Smooth muscle cell (in vitro differentiated cells): Measurements from ENCODE around the gene RPRD1B. TPM values are rescaled to one million over a fixed set of nuclear protein-coding genes. Genes with fewer than 3 reads are reported as not detected.

Experiments
- DNase-seq: peaks from one replicate; lab custom pipeline; 2025; ENCODE audit not compliant: unreplicated experiment; lab: John Stamatoyannopoulos, UW
- H2AFZ ChIP-seq: fragments of 200-600 bp; sonication (generic); 2 replicates; pipeline ENCODE4 v1.6.0; 2016; ENCODE audit warnings: antibody characterized with exemption, low read depth, mild to moderate bottlenecking
- H3F3A ChIP-seq: fragments of 200-600 bp; sonication (generic); 2 replicates; pipeline ENCODE4 v1.6.0; 2017; ENCODE audit warnings: antibody characterized with exemption, low read depth
- H3K27ac ChIP-seq: fragments of 200-600 bp; sonication (generic); 2 replicates; pipeline ENCODE4 v1.5.1; 2016; ENCODE audit warnings: low read depth, mild to moderate bottlenecking
- H3K27me3 ChIP-seq: fragments of 200-600 bp; sonication (generic); 2 replicates; pipeline ENCODE4 v1.6.1; 2016; ENCODE audit warnings: low read depth, mild to moderate bottlenecking
- H3K36me3 ChIP-seq: fragments of 200-600 bp; sonication (generic); 2 replicates; pipeline ENCODE4 v1.5.1; 2016; ENCODE audit warnings: low read depth
- H3K4me1 ChIP-seq: fragments of 200-600 bp; sonication (generic); 2 replicates; pipeline ENCODE4 v1.5.1; 2016; ENCODE audit warnings: low read depth
- H3K4me2 ChIP-seq: fragments of 200-600 bp; sonication (generic); 2 replicates; pipeline ENCODE4 v1.6.0; 2016; ENCODE audit warnings: mild to moderate bottlenecking
- H3K4me3 ChIP-seq: fragments of 200-600 bp; sonication (generic); 2 replicates; pipeline ENCODE4 v1.5.1; 2016; ENCODE audit warnings: mild to moderate bottlenecking
- H3K79me2 ChIP-seq: fragments of 200-600 bp; sonication (generic); 2 replicates; pipeline ENCODE4 v1.6.0; 2016; ENCODE audit warnings: low read depth, mild to moderate bottlenecking
- H3K9ac ChIP-seq: fragments of 200-600 bp; sonication (generic); 2 replicates; pipeline ENCODE4 v1.6.0; 2016; ENCODE audit warnings: low read depth
- H3K9me3 ChIP-seq: fragments of 200-600 bp; sonication (generic); replicated peaks from 2 replicates; pipeline ENCODE4 v1.5.1; 2016; ENCODE audit warnings: low read depth
- H4K20me1 ChIP-seq: fragments of 200-600 bp; sonication (generic); 2 replicates; pipeline ENCODE4 v1.6.0; 2016; ENCODE audit warnings: low read depth
- WGBS: methylation state at CpG from one replicate; pipeline ENCODE4 v1.1.7; 2016; ENCODE audit warnings: low lambda C conversion rate; 5-methylcytosine and 5-hydroxymethylcytosine counted together
- polyA plus RNA-seq: library from polyadenylated mRNA; unstranded; fragments of >200 nt; fragmentation: Nextera tagmentation; extraction: Ambion mirVana; gene quantifications from 2 replicates; pipeline ENCODE4 v1.2.1, GENCODE V29; 2016
- total RNA-seq: library from RNA; depleted of rRNA; stranded (reverse); fragments of >200 nt; gene quantifications from 2 replicates; pipeline ENCODE4 v1.2.3, GENCODE V29; 2014
- TF ChIP-seq, protein P1 (sequence below): fragments of 200-600 bp; sonication (generic); IDR thresholded peaks from 2 replicates; pipeline ENCODE4 v1.5.1; 2017; ENCODE audit warnings: borderline replicate concordance, mild to moderate bottlenecking, antibody characterized with exemption; ENCODE audit not compliant: insufficient read depth, poor library complexity, severe bottlenecking

The RPRD1B gene
- total and polyA plus RNA-seq, 2 experiments from 2014 or later: 13.5 to 59.1 TPM

DNA sequence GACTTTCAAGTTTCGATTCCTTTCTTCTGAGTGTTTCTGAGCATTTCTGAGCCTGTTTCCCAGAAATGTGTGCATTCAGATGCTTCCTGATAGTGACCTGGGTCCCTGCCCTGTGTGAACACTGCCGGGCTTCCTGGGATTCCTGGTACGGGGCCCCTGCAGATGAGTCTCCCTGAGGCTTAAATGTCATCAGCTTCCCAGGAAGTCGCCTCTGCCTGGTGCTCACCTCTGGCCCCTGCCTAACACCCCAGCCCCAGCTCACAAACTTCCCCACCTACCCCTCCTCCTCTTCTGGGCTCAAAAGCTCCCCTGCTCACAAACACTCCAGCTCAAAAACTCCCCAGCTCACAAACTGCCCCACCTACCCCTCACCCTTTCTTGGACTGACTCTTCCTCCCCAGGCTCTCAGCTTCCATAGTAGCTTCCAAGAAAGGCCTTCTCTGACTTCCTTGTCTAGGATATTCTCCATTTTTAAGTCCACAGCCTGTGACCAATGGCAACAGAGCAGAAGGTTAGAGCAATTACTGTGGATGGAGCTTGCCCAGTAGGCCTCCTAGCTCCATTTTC is 89.6 kb downstream of the RPRD1B start:
- no peaks in the 10 kb centered on the region for H3K79me2 ChIP-seq
- H3K4me2 ChIP-seq: peak overlapping the region; percentile 23
- WGBS: 17% methylated on average over 3 of the region's 4 CpGs
- peak overlapping the region; percentile 13 for H3K9ac ChIP-seq
- H3K36me3 ChIP-seq: no peaks in the 10 kb centered on the region
- H2AFZ ChIP-seq: peak overlapping the region; percentile 53
- peak overlapping the region; percentile 58 for H3K27ac ChIP-seq
- no peak overlapping the region for H3K4me3 ChIP-seq
- DNase-seq: no peak
- peaks cover 19% of the 10 kb centered on the region for H3F3A ChIP-seq
- no peaks in the 10 kb centered on the region for H3K9me3 ChIP-seq
- H3K27me3 ChIP-seq: no peaks in the 10 kb centered on the region
- no peaks in the 10 kb centered on the region for H4K20me1 ChIP-seq
- TF ChIP-seq, protein P1, sequence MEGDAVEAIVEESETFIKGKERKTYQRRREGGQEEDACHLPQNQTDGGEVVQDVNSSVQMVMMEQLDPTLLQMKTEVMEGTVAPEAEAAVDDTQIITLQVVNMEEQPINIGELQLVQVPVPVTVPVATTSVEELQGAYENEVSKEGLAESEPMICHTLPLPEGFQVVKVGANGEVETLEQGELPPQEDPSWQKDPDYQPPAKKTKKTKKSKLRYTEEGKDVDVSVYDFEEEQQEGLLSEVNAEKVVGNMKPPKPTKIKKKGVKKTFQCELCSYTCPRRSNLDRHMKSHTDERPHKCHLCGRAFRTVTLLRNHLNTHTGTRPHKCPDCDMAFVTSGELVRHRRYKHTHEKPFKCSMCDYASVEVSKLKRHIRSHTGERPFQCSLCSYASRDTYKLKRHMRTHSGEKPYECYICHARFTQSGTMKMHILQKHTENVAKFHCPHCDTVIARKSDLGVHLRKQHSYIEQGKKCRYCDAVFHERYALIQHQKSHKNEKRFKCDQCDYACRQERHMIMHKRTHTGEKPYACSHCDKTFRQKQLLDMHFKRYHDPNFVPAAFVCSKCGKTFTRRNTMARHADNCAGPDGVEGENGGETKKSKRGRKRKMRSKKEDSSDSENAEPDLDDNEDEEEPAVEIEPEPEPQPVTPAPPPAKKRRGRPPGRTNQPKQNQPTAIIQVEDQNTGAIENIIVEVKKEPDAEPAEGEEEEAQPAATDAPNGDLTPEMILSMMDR: no peak
- H3K4me1 ChIP-seq: no peaks in the 10 kb centered on the region

DNA sequence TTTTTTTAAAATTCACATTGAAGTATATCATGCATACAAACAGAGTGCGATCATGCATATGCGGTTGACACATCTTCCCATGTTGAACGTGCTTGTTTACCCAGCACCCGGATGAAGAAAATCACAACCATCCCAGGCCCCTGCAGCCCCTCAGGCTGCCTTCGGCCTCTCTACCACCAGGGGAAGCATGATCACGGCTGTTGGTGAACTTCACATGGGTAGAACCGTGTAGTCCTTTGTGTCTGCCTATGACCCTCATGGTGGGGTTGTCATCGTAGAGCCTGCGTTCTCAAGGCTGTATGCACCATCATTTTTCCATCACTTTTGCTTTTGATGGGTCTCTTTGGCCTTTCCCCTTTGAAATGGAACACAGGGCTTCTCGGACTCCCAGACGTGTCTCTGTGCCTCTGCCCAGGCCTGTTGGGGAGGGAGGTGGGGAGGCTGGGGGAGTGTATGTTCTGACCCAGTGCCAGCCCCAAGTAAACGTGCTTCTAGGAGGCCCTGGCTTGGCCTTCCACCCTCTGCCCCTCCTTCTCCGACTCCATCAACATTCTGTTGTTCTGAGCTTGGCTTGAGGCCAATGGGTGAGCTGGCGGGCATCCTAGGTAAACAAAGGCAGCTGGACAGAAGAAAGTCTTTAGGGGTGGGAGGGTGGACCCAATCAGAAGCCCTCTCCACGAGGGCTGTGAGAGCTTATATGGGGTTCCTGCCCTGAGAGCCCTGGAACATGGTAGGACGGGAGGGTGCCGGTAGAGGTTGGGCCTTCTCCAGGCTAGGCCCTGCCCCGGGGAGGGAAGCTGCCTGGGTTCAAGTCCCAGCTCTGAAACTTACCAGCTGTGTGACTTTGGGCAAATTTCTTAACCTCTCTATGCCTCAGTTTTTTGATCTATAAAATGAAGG is 91.9 kb downstream of the RPRD1B start:
- Histone ChIP-seq H2AFZ (no peak overlapping the region), H3K9me3 (no peaks in the 10 kb centered on the region), H3K9ac (no peak overlapping the region), H4K20me1 (no peaks in the 10 kb centered on the region), H3F3A (peaks cover 16% of the 10 kb centered on the region), H3K36me3 (no peaks in the 10 kb centered on the region), H3K4me2 (no peak overlapping the region), H3K79me2 (no peaks in the 10 kb centered on the region), H3K27ac (no peak overlapping the region), H3K4me1 (no peaks in the 10 kb centered on the region), H3K27me3 (no peaks in the 10 kb centered on the region), H3K4me3 (no peak overlapping the region)
- DNase-seq: no peak
- 89% methylated on average over 18 of the region's 18 CpGs for WGBS
- TF ChIP-seq, protein P1: no peak

DNA sequence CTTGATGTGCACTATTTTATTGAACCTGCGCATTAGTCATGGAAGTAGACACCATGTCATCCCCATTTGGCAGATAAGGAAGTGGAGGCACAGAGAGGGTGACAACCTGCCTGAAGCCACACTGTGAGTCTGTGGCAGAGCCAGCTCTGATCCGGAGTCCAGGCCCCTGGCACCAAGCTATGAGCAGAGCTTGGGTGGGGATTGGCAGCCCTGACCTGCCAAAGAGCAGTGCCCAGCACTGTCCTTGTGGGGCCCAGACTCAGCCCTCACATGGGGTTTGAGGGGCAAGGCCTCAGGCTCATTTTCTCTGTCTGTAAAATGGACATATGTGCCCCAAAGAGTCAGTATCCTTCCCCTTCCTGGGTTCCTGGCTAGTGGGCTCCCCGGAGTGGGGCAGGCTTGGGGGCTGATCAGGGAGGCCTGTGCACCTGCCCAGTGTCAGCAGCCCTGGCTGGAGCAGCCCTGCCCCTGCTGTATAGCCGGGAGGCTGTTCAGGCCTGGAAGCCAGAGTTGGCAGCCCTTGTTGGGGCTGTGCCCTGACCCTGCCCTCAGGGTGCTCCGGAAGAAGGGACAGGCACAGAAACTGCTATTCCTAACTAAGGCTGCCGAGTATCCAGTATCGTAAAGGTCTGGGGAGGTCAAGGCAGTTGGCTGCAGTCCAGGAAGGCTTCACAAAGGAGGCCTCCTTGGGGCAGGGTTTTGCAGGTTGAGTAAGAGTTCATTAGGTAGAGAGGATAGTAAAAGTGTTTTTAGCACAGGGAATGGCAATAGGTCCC is 92.8 kb downstream of the RPRD1B start:
- Histone ChIP-seq H3K4me2 (peak overlapping the region; percentile 11), H3K27me3 (no peaks in the 10 kb centered on the region), H3K27ac (peak overlapping the region; percentile 78), H3K4me1 (no peaks in the 10 kb centered on the region), H3K9ac (no peak overlapping the region), H3K36me3 (no peaks in the 10 kb centered on the region), H3K79me2 (no peaks in the 10 kb centered on the region), H3F3A (peaks cover 16% of the 10 kb centered on the region), H4K20me1 (no peaks in the 10 kb centered on the region), H3K9me3 (no peaks in the 10 kb centered on the region), H3K4me3 (no peak overlapping the region), H2AFZ (no peak overlapping the region)
- TF ChIP-seq, protein P1: no peak
- no peak for DNase-seq
- WGBS: 83% methylated on average over 7 of the region's 7 CpGs
